HepG2 (cell line): ENCODE measurements around the gene CAMTA1.

Experiments used
- BRCA1 ChIP-seq: sonication (generic); formaldehyde crosslinking; IDR thresholded peaks from 2 replicates; pipeline ENCODE4 v1.4.0; 2020; ENCODE audit warnings: missing genetic modification reagents
- HBP1 ChIP-seq: IDR thresholded peaks from 2 replicates; pipeline ENCODE4 v1.6.1; 2016; ENCODE audit warnings: low read depth, control low read depth
- HINFP ChIP-seq: sonication (generic); formaldehyde crosslinking; IDR thresholded peaks from 2 replicates; pipeline ENCODE4 v1.4.0; 2020; ENCODE audit warnings: low read depth, mild to moderate bottlenecking, missing genetic modification reagents
- ZNF235 ChIP-seq: sonication (generic); formaldehyde crosslinking; IDR thresholded peaks from 2 replicates; pipeline ENCODE4 v1.8.1; 2023; ENCODE audit warnings: mild to moderate bottlenecking, missing genetic modification reagents, borderline replicate concordance
- ZNF292 ChIP-seq: sonication (generic); formaldehyde crosslinking; IDR thresholded peaks from 2 replicates; pipeline ENCODE4 v1.8.1; 2022; ENCODE audit warnings: mild to moderate bottlenecking, low read depth, missing genetic modification reagents, borderline replicate concordance

GRCh38 chr1:7325254-7325653, 540.0 kb downstream of the CAMTA1 start:
- TF ChIP-seq HBP1: no peak
- no peak for TF ChIP-seq BRCA1 (CRISPR knock-in tag)
- no peak for TF ChIP-seq ZNF292 (CRISPR knock-in tag)
- no peak for TF ChIP-seq ZNF235 (CRISPR knock-in tag)
- no peak for TF ChIP-seq HINFP (CRISPR knock-in tag)
